Sigmoid colon (tissue), 7 donors: ENCODE measurements around the gene ZACN. TPM values are rescaled to one million over a fixed set of nuclear protein-coding genes. Genes with fewer than 3 reads are reported as not detected.
A peak's percentile ranks its signal among the peaks of the same experiment; 100 is the strongest.

Experiments used
- DNase-seq: peaks from one replicate; pipeline ENCODE4 v3.0.0-alpha.2; 2019
- H3K27ac ChIP-seq, 4 donors: fragments of 200-600 bp; sonication (generic); one replicate each; pipeline ENCODE4 v1.5.1; 2016 to 2019; ENCODE audit warnings: mild to moderate bottlenecking in 1 of 4
- H3K27me3 ChIP-seq, 3 donors: fragments of 200-600 bp; sonication (generic); one replicate each; pipeline ENCODE4 v1.5.1; 2019; ENCODE audit warnings: mild to moderate bottlenecking in 1 of 3
- H3K36me3 ChIP-seq, 4 donors: fragments of 200-600 bp; sonication (generic); one replicate each; pipeline ENCODE4 v1.5.1; 2016 to 2019
- H3K4me1 ChIP-seq, 4 donors: fragments of 200-600 bp; sonication (generic); one replicate each; pipeline ENCODE4 v1.5.1; 2017 to 2019
- H3K4me3 ChIP-seq, 4 donors: fragments of 200-600 bp; sonication (generic); one replicate each; pipeline ENCODE4 v1.5.1; 2017 to 2019; ENCODE audit warnings: mild to moderate bottlenecking in 2 of 4, moderate library complexity in 1 of 4
- H3K9me3 ChIP-seq, 4 donors: fragments of 200-600 bp in 3 of 4; sonication (generic) in 3 of 4; one replicate each; pipeline versions ENCODE4 v1.5.1 to v1.6.1; 2013 to 2019
- EP300 ChIP-seq, 4 donors: sonication (generic); formaldehyde crosslinking; IDR thresholded peaks; one replicate each; pipeline ENCODE4 v1.6.1; 2017; ENCODE audit warnings: antibody characterized with exemption in 4 of 4
- POLR2A ChIP-seq, 2 donors: fragments of 450-650 bp; IDR thresholded peaks; one replicate each; pipeline ENCODE4 v1.6.1; 2016; ENCODE audit warnings: antibody characterized with exemption in 2 of 2, mild to moderate bottlenecking in 2 of 2, moderate library complexity in 2 of 2
- POLR2AphosphoS5 ChIP-seq, 4 donors: sonication (generic); formaldehyde crosslinking; IDR thresholded peaks; one replicate each; pipeline ENCODE4 v1.6.1; 2017; ENCODE audit warnings: antibody characterized with exemption in 4 of 4
- WGBS, 2 donors: extraction: QIAGEN DNeasy Blood & Tissue Kit; methylation state at CpG; one replicate each; pipeline ENCODE4 v1.1.7; 2013; 5-methylcytosine and 5-hydroxymethylcytosine counted together
- intact Hi-C: fragments of 100-400 bp; cut with DNase I; formaldehyde crosslinking; loops from one replicate; pipeline ENCODE4 v1.15.1; 2023
- polyA plus RNA-seq, 3 donors: library from polyadenylated mRNA; stranded (reverse); fragments of 200-250 nt; gene quantifications; one replicate each; pipeline ENCODE4 v1.2.3, GENCODE V29; 2013
- total RNA-seq, 4 donors: library from RNA; depleted of rRNA; stranded (reverse); fragments of >200 nt; gene quantifications; one replicate each; pipeline ENCODE4 v1.1.0, GENCODE V29; 2016
- TF ChIP-seq, protein P1 (sequence below), 4 experiments: fragments of 450-650 bp in 3 of 4; fragments of 200-600 bp in 1 of 4; IDR thresholded peaks; one replicate each; pipeline ENCODE4 v1.5.1; 2016 to 2019; ENCODE audit warnings: antibody characterized with exemption in 4 of 4, mild to moderate bottlenecking in 3 of 4, moderate library complexity in 2 of 4
- donor health status: healthy with polysubstance abuse.
- donor health status: Bipolar disorder and iron deficiency.
- donor health status: healthy.

ZACN gene
- total and polyA plus RNA-seq, 7 donors = 0.16 to 3.5 (median 1.2) TPM

DNA sequence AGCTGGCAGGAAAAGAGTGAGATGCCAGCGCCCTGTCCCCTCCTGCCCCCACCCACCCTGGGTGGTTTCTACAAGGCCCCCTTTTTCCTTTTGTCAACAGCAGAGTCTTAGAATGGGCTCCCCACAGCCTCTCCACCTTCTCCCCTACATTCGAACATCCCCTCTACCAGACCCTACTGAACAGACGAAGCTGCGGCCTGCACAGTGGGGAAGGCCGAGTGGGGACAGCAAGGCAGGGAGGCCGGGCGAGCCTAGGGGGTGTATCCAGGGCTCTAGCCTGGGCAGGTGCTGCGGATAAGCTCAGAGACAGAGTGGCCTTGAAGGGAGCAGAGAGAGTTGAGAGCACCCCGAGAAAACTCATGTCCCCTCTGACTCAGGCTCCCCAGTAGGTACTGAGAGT, 7.4 kb downstream of the ZACN start:
- Histone ChIP-seq H3K9me3 (no peaks in the 10 kb centered on the region), H3K36me3 (peaks cover 37 to 92% (median 71%) of the 10 kb centered on the region in 4 donors), H3K27ac (no peak overlapping the region), H3K4me1 (no peaks in the 10 kb centered on the region), H3K4me3 (no peak overlapping the region), H3K27me3 (no peaks in the 10 kb centered on the region)
- intact Hi-C loops = loop anchor here (10.0 kb wide), 1 partner anchor 262 kb away; no protein-coding TSS in a partner anchor
- DNase-seq = no peak
- WGBS, 2 donors = 96% methylated on average over 9 of the region's 9 CpGs
- no peak for TF ChIP-seq POLR2AphosphoS5 (IDR thresholded peaks at IDR 0.05)
- no peak for TF ChIP-seq EP300 (IDR thresholded peaks at IDR 0.05)
- no peak for TF ChIP-seq POLR2A (IDR thresholded peaks at IDR 0.05)
- TF ChIP-seq, protein P1, sequence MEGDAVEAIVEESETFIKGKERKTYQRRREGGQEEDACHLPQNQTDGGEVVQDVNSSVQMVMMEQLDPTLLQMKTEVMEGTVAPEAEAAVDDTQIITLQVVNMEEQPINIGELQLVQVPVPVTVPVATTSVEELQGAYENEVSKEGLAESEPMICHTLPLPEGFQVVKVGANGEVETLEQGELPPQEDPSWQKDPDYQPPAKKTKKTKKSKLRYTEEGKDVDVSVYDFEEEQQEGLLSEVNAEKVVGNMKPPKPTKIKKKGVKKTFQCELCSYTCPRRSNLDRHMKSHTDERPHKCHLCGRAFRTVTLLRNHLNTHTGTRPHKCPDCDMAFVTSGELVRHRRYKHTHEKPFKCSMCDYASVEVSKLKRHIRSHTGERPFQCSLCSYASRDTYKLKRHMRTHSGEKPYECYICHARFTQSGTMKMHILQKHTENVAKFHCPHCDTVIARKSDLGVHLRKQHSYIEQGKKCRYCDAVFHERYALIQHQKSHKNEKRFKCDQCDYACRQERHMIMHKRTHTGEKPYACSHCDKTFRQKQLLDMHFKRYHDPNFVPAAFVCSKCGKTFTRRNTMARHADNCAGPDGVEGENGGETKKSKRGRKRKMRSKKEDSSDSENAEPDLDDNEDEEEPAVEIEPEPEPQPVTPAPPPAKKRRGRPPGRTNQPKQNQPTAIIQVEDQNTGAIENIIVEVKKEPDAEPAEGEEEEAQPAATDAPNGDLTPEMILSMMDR (IDR thresholded peaks at IDR 0.05) = no peak

DNA sequence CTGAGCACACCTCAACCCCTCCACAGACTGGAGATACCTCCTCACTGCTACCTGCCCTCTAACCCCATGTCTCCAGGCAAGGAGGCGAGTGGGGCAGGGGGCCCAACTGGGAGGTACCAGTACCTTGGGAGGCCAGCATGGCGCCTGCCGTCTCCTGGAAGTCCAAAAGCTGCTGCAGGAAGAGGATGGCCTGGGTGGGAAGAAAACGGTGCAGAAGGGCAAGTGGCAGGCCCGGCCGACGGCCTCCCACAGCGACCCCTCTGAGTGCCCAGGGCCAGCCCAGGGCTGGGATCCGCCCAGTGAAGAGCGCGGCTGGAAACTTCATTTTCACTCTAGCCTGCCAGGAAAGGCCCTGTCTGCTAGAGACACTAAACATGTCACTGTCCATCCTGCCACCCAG, 8.5 kb downstream of the ZACN start:
- WGBS, 2 donors = 90 to 97% methylated on average over 11 of the region's 11 CpGs
- H3K9me3 ChIP-seq = no peaks in the 10 kb centered on the region
- intact Hi-C loops = loop anchor here (10.0 kb wide), 1 partner anchor 263 kb away; no protein-coding TSS in a partner anchor

DNA sequence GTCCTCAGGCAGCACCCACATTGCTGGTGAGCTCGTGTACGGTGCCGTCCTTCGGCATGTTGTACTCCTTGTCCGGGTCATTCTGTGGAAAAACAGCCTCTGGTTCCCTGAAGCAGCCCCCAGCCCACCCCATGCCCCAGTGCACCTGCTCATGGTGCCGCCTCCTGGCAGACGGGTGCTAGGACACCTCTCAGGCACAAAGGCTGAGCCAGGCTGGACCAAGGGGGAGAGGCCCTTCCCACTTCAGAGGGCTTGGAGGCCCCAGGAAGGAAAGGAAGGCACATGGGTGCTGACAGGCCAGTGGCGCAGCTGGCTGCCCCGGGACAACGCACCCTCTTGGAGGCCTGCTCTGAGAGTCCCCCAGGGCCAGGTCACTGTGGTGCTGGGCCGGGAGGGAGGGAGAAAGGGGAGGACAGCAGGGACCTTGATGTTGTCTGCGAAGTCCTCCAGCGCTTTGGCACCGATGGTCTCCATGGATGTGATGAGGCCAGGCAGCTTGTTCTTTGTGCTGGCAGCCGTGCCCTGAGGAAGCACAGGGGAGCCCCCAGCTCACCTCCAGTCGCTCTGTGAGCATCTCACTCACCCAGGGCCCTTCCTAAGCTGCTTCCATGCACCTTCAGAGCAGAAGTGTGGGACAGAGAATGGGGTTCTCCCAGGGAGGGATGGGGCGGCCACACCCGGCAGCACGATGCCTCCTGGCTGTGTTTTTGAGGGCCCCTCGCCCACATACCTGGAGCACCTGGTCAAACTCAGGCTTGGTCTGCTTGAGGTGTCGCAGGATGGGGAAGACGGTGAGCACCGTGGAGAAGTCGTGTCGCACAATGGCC, 9.3 kb downstream of the ZACN start:
- peak; percentile 35 for DNase-seq

More for the DNA sequence above, 8.5 kb downstream of the ZACN start:
- H3K36me3 ChIP-seq = peaks cover 37 to 98% (median 73%) of the 10 kb centered on the region in 4 donors
- DNase-seq = no peak
- H3K4me1 ChIP-seq = no peaks in the 10 kb centered on the region
- H3K4me3 ChIP-seq = no peak overlapping the region
- no peak overlapping the region for H3K27ac ChIP-seq
- TF ChIP-seq, protein P1 (IDR thresholded peaks at IDR 0.05) = no peak
- TF ChIP-seq POLR2AphosphoS5 (IDR thresholded peaks at IDR 0.05) = no peak
- TF ChIP-seq POLR2A (IDR thresholded peaks at IDR 0.05) = no peak
- TF ChIP-seq EP300 (IDR thresholded peaks at IDR 0.05) = no peak
- H3K27me3 ChIP-seq = no peaks in the 10 kb centered on the region

DNA sequence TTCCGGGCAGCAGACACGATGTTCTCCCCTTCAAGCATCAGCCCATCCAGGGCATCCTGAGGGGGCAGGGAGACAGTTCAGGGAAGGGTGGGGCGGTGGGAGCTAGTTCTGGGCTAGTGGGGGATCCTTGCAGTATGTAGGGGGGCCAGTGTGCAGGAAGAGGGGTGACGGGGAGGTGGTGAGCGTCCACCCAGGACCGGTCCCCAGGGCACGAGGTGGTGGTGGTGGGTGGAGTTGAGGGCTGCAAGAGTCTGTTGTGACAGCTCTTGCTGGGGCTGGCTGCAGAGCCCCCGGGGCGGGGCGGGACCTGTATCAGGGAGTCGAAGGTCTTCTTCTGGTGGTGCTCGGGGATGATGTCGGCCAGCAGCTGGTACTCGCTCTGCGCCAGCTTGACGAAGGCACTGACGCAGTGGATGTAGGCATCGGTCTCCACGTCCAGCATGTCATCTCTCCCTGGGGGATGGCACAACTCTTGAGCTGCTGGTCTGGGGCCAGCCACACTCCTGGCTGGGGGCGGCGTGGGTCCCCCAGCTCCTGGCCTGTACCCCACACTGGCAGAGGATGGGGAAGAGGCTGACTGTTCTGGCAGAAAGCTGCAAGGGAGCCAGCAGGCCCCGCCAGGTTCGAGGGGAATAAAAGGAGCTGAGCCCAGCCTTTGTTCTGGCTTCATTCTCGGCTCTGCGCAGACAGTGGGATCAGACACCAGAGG, 10.0 kb downstream of the ZACN start:
- H3K36me3 ChIP-seq = peaks cover 49 to 98% (median 76%) of the 10 kb centered on the region in 4 donors

More for the DNA sequence above, 9.3 kb downstream of the ZACN start:
- WGBS, 2 donors = 87 to 95% methylated on average over 25 of the region's 25 CpGs
- intact Hi-C loops = loop anchor here (10.0 kb wide), 1 partner anchor 263 kb away; no protein-coding TSS in a partner anchor
- H3K9me3 ChIP-seq = no peaks in the 10 kb centered on the region
- no peak overlapping the region for H3K4me3 ChIP-seq
- H3K27ac ChIP-seq = no peak overlapping the region
- no peaks in the 10 kb centered on the region for H3K4me1 ChIP-seq
- TF ChIP-seq POLR2AphosphoS5 (IDR thresholded peaks at IDR 0.05) = no peak
- TF ChIP-seq EP300 (IDR thresholded peaks at IDR 0.05) = no peak
- TF ChIP-seq, protein P1 (IDR thresholded peaks at IDR 0.05) = no peak
- no peak for TF ChIP-seq POLR2A (IDR thresholded peaks at IDR 0.05)
- peaks cover 42 to 98% (median 75%) of the 10 kb centered on the region in 4 donors for H3K36me3 ChIP-seq
- no peaks in the 10 kb centered on the region for H3K27me3 ChIP-seq

More for the DNA sequence above, 10.0 kb downstream of the ZACN start:
- H3K4me3 ChIP-seq = no peak overlapping the region
- no peaks in the 10 kb centered on the region for H3K4me1 ChIP-seq
- no peak overlapping the region for H3K27ac ChIP-seq
- H3K27me3 ChIP-seq = no peaks in the 10 kb centered on the region
- intact Hi-C loops = loop anchor here (10.0 kb wide), 1 partner anchor 264 kb away; no protein-coding TSS in a partner anchor
- WGBS, 2 donors = 95 to 97% methylated on average over 25 of the region's 25 CpGs
- DNase-seq = peak; percentile 60
- no peak for TF ChIP-seq POLR2AphosphoS5 (IDR thresholded peaks at IDR 0.05)
- no peaks in the 10 kb centered on the region for H3K9me3 ChIP-seq
